Measurements from ENCODE around the gene IGFN1. TPM values are rescaled to one million over a fixed set of nuclear protein-coding genes. Genes with fewer than 3 reads are reported as not detected.

Gene IGFN1
- total and polyA plus RNA-seq, 2 experiments from 2014 or later: not detected

DNA sequence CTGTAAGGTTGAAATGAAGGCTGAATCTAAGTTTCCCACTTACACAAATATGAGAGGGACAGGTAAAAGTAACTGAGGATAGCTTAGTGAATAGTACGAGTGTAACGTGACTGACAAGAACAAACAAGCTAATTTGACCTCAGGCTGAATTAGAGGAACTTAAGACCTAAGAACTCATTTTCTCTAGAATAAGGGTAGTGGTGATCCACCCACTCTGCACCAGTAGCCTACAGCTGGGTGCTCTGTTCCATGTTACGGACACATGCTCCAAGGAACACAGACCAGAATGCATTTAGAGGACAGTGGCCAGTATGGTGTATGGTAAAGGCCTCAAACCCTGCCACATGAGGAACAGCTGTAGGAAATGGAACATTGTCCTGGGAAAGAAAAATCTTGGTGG lies 21.4 kb upstream of the IGFN1 start:
- Mint-ChIP-seq H3K36me3 (ENCODE audit: low read depth) (no peaks in the 10 kb centered on the region), H3K27me3 (ENCODE audit: insufficient read depth, low read depth, poor library complexity) (peaks cover 2% of the 10 kb centered on the region), H3K4me3 (no peak overlapping the region), H3K4me1 (peaks cover 11% of the 10 kb centered on the region), H3K9me3 (no peaks in the 10 kb centered on the region), H3K27ac (no peak overlapping the region)
- no peak overlapping the region for H3K27ac ChIP-seq (ENCODE audit: low read depth)
- DNase-seq (ENCODE audit: low spot score) (no peak), ATAC-seq (no peak)
- H3K79me2 ChIP-seq (replicated peaks; ENCODE audit: insufficient read depth): no peaks in the 10 kb centered on the region
- H3K9me2 ChIP-seq (ENCODE audit: insufficient read depth): no peaks in the 10 kb centered on the region
- no peaks in the 10 kb centered on the region for H3K36me3 ChIP-seq (ENCODE audit: insufficient read depth)
- H3F3A ChIP-seq (replicated peaks; ENCODE audit: low read depth): 0 out of 2 replicates have a peak, but pooled peaks cover 5% of the 10 kb centered on the region
- no peak overlapping the region for H2AFZ ChIP-seq
- peaks cover 9% of the 10 kb centered on the region; the same call in 1 of the 2 replicates for H3K27me3 ChIP-seq (ENCODE audit: insufficient read depth)
- no peak overlapping the region for H3K4me3 ChIP-seq
- H4K20me1 ChIP-seq (replicated peaks; ENCODE audit: insufficient read depth): no peaks in the 10 kb centered on the region
- TF ChIP-seq, protein P1, sequence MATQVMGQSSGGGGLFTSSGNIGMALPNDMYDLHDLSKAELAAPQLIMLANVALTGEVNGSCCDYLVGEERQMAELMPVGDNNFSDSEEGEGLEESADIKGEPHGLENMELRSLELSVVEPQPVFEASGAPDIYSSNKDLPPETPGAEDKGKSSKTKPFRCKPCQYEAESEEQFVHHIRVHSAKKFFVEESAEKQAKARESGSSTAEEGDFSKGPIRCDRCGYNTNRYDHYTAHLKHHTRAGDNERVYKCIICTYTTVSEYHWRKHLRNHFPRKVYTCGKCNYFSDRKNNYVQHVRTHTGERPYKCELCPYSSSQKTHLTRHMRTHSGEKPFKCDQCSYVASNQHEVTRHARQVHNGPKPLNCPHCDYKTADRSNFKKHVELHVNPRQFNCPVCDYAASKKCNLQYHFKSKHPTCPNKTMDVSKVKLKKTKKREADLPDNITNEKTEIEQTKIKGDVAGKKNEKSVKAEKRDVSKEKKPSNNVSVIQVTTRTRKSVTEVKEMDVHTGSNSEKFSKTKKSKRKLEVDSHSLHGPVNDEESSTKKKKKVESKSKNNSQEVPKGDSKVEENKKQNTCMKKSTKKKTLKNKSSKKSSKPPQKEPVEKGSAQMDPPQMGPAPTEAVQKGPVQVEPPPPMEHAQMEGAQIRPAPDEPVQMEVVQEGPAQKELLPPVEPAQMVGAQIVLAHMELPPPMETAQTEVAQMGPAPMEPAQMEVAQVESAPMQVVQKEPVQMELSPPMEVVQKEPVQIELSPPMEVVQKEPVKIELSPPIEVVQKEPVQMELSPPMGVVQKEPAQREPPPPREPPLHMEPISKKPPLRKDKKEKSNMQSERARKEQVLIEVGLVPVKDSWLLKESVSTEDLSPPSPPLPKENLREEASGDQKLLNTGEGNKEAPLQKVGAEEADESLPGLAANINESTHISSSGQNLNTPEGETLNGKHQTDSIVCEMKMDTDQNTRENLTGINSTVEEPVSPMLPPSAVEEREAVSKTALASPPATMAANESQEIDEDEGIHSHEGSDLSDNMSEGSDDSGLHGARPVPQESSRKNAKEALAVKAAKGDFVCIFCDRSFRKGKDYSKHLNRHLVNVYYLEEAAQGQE (IDR thresholded peaks at IDR 0.05; ENCODE audit: unreplicated experiment): no peak
- no peak for TF ChIP-seq CREB1 (CRISPR knock-in tag; IDR thresholded peaks at IDR 0.05; ENCODE audit: low read depth)
- no peak for TF ChIP-seq NANOG (IDR thresholded peaks at IDR 0.05; ENCODE audit: borderline replicate concordance)
- no peak for TF ChIP-seq STAT1 (IDR thresholded peaks at IDR 0.05; ENCODE audit: unreplicated experiment)
- TF ChIP-seq JUNB (IDR thresholded peaks at IDR 0.05; ENCODE audit: unreplicated experiment): no peak
- TF ChIP-seq POLR2AphosphoS5 (IDR thresholded peaks at IDR 0.05; ENCODE audit: low read depth): no peak
- TF ChIP-seq, protein P2, sequence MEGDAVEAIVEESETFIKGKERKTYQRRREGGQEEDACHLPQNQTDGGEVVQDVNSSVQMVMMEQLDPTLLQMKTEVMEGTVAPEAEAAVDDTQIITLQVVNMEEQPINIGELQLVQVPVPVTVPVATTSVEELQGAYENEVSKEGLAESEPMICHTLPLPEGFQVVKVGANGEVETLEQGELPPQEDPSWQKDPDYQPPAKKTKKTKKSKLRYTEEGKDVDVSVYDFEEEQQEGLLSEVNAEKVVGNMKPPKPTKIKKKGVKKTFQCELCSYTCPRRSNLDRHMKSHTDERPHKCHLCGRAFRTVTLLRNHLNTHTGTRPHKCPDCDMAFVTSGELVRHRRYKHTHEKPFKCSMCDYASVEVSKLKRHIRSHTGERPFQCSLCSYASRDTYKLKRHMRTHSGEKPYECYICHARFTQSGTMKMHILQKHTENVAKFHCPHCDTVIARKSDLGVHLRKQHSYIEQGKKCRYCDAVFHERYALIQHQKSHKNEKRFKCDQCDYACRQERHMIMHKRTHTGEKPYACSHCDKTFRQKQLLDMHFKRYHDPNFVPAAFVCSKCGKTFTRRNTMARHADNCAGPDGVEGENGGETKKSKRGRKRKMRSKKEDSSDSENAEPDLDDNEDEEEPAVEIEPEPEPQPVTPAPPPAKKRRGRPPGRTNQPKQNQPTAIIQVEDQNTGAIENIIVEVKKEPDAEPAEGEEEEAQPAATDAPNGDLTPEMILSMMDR (conservative IDR thresholded peaks at IDR 0.05; ENCODE audit: low read depth in 2 of 2): no peak
- TF ChIP-seq ZNF114 (CRISPR knock-in tag; IDR thresholded peaks at IDR 0.05): no peak
- peaks cover 16% of the 10 kb centered on the region for H3K4me1 ChIP-seq (ENCODE audit: insufficient read depth)
- no peak overlapping the region for H3K4me2 ChIP-seq

DNA sequence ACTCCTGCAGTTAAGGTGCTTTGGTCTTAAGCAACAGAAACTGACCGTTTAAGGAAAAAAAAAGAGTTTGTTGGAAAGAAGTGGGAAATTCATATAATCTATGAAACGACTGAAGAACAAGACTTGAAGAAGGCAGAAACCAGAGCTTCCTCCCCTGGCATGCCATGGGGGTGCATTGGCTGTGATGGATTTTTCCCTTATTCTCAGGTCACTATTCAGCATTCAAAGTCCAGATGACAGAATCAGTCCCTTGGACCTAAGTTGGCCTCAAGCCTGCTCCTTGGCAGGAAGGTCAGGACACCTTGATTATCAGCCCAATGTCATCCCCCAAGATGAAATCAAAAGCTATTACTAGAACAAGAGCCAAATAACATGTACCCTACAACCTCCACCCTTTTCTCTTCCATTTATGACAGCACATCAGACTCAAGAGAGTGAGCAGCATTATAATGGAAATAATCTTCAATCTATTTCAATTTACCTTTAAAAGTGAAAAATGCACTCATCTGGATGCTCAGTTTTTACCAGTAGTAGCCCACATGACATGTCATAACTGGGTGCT lies 20.6 kb upstream of the IGFN1 start:
- Mint-ChIP-seq H3K9me3 (no peaks in the 10 kb centered on the region), H3K4me1 (peaks cover 16% of the 10 kb centered on the region), H3K4me3 (peak overlapping the region; percentile 77), H3K36me3 (ENCODE audit: low read depth) (no peaks in the 10 kb centered on the region), H3K27me3 (ENCODE audit: insufficient read depth, low read depth, poor library complexity) (peaks cover 2% of the 10 kb centered on the region), H3K27ac (peak overlapping the region; percentile 65; the same call in 1 of the 2 replicates)
- H3K4me1 ChIP-seq (ENCODE audit: insufficient read depth): peaks cover 19% of the 10 kb centered on the region
- peak overlapping the region; percentile 89; the same call in 1 of the 2 replicates for H2AFZ ChIP-seq
- no peaks in the 10 kb centered on the region for H3K79me2 ChIP-seq (replicated peaks; ENCODE audit: insufficient read depth)
- H3K36me3 ChIP-seq (ENCODE audit: insufficient read depth): no peaks in the 10 kb centered on the region
- no peak for DNase-seq (ENCODE audit: low spot score)
- 0 out of 2 replicates have a peak, but pooled peaks cover 5% of the 10 kb centered on the region for H3F3A ChIP-seq (replicated peaks; ENCODE audit: low read depth)
- peak overlapping the region; percentile 29; the same call in 1 of the 2 replicates for H3K27ac ChIP-seq (ENCODE audit: low read depth)
- peak overlapping the region; percentile 88 for H3K4me3 ChIP-seq
- H3K9me2 ChIP-seq (ENCODE audit: insufficient read depth): no peaks in the 10 kb centered on the region
- peaks cover 9% of the 10 kb centered on the region; the same call in 1 of the 2 replicates for H3K27me3 ChIP-seq (ENCODE audit: insufficient read depth)
- ATAC-seq: no peak
- H4K20me1 ChIP-seq (replicated peaks; ENCODE audit: insufficient read depth): no peaks in the 10 kb centered on the region
- peak overlapping the region; percentile 92 for H3K4me2 ChIP-seq
- no peak for TF ChIP-seq ZNF331 (CRISPR knock-in tag; IDR thresholded peaks at IDR 0.05; ENCODE audit: low read depth)
- TF ChIP-seq EZH2phosphoT487 (IDR thresholded peaks at IDR 0.05; ENCODE audit: unreplicated experiment): no peak
- TF ChIP-seq JUNB (IDR thresholded peaks at IDR 0.05; ENCODE audit: unreplicated experiment): no peak
- TF ChIP-seq ZNF114 (CRISPR knock-in tag; IDR thresholded peaks at IDR 0.05): no peak
- no peak for TF ChIP-seq CREB1 (CRISPR knock-in tag; IDR thresholded peaks at IDR 0.05; ENCODE audit: low read depth)
